ENCODE data around the gene MMP11. TPM values are rescaled to one million over a fixed set of nuclear protein-coding genes. Genes with fewer than 3 reads are reported as not detected.
A peak's percentile ranks its signal among the peaks of the same experiment; 100 is the strongest.

MMP11 gene
- total and polyA plus RNA-seq, 2 of the 13 experiments (the other 11 are each of a cell fraction or from before 2014, with no cell fraction given), result 8.9 to 28.6 TPM

GRCh38 chr22:23789638-23790037 lies 17.0 kb downstream of the MMP11 start (continued):
- TF ChIP-seq ZHX1 (CRISPR knock-in tag; IDR thresholded peaks at IDR 0.05; ENCODE audit: low read depth) (no peak), ZNF597 (CRISPR knock-in tag; IDR thresholded peaks at IDR 0.05) (no peak), CHD2 (IDR thresholded peaks at IDR 0.05; ENCODE audit: low read depth, low read length) (no peak), ZNF670 (CRISPR knock-in tag; IDR thresholded peaks at IDR 0.05; ENCODE audit: borderline replicate concordance) (no peak), HNRNPL (IDR thresholded peaks at IDR 0.05; ENCODE audit: low read depth, low read length) (no peak), ZNF7 (CRISPR knock-in tag; IDR thresholded peaks at IDR 0.05) (no peak), ZNF687 (CRISPR knock-in tag; IDR thresholded peaks at IDR 0.05) (no peak), MBNL3 (CRISPR knock-in tag; conservative IDR thresholded peaks at IDR 0.05) (no peak)
- TF ChIP-seq, protein P1, sequence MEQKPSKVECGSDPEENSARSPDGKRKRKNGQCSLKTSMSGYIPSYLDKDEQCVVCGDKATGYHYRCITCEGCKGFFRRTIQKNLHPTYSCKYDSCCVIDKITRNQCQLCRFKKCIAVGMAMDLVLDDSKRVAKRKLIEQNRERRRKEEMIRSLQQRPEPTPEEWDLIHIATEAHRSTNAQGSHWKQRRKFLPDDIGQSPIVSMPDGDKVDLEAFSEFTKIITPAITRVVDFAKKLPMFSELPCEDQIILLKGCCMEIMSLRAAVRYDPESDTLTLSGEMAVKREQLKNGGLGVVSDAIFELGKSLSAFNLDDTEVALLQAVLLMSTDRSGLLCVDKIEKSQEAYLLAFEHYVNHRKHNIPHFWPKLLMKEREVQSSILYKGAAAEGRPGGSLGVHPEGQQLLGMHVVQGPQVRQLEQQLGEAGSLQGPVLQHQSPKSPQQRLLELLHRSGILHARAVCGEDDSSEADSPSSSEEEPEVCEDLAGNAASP (CRISPR knock-in tag; IDR thresholded peaks at IDR 0.05; ENCODE audit: borderline replicate concordance), result peak; percentile 56; the same call in 1 of the 2 replicates
- TF ChIP-seq, protein P2, sequence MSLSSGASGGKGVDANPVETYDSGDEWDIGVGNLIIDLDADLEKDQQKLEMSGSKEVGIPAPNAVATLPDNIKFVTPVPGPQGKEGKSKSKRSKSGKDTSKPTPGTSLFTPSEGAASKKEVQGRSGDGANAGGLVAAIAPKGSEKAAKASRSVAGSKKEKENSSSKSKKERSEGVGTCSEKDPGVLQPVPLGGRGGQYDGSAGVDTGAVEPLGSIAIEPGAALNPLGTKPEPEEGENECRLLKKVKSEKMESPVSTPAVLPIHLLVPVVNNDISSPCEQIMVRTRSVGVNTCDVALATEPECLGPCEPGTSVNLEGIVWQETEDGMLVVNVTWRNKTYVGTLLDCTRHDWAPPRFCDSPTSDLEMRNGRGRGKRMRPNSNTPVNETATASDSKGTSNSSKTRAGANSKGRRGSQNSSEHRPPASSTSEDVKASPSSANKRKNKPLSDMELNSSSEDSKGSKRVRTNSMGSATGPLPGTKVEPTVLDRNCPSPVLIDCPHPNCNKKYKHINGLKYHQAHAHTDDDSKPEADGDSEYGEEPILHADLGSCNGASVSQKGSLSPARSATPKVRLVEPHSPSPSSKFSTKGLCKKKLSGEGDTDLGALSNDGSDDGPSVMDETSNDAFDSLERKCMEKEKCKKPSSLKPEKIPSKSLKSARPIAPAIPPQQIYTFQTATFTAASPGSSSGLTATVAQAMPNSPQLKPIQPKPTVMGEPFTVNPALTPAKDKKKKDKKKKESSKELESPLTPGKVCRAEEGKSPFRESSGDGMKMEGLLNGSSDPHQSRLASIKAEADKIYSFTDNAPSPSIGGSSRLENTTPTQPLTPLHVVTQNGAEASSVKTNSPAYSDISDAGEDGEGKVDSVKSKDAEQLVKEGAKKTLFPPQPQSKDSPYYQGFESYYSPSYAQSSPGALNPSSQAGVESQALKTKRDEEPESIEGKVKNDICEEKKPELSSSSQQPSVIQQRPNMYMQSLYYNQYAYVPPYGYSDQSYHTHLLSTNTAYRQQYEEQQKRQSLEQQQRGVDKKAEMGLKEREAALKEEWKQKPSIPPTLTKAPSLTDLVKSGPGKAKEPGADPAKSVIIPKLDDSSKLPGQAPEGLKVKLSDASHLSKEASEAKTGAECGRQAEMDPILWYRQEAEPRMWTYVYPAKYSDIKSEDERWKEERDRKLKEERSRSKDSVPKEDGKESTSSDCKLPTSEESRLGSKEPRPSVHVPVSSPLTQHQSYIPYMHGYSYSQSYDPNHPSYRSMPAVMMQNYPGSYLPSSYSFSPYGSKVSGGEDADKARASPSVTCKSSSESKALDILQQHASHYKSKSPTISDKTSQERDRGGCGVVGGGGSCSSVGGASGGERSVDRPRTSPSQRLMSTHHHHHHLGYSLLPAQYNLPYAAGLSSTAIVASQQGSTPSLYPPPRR (CRISPR knock-in tag; IDR thresholded peaks at IDR 0.05; ENCODE audit: borderline replicate concordance), result no peak
